CD4-positive, CD25-positive, alpha-beta regulatory T cell (primary cell): ENCODE results near the gene KIF5C. TPM values are rescaled to one million over a fixed set of nuclear protein-coding genes. Genes with fewer than 3 reads are reported as not detected.

Experiments
- ATAC-seq, 2 donors: fragments of 150-1000 bp; cut with Tn5 transposase; one replicate each; pipeline ENCODE4 v1.10.0; 2021; ENCODE audit warnings: low read depth in 2 of 2, moderate number of reproducible peaks in 2 of 2, moderate library complexity in 1 of 2
- DNase-seq, 3 donors: peaks; one replicate each; pipeline versions ENCODE4 v3.0.0 to v3.0.0-alpha.2; 2012 to 2022; ENCODE audit warnings: mixed read lengths in 1 of 3
- H3K27ac ChIP-seq: one replicate; pipeline ENCODE4 v1.7.0; 2013; ENCODE audit warnings: mild to moderate bottlenecking, low read length; ENCODE audit not compliant: insufficient read depth, poor library complexity, severe bottlenecking
- H3K27me3 ChIP-seq: one replicate; pipeline ENCODE4 v1.7.0; 2013; ENCODE audit warnings: low read length; ENCODE audit not compliant: control insufficient read depth, insufficient read depth
- H3K36me3 ChIP-seq: one replicate; pipeline ENCODE4 v1.7.0; 2013; ENCODE audit warnings: mild to moderate bottlenecking, low read length, moderate library complexity; ENCODE audit not compliant: control insufficient read depth, insufficient read depth
- H3K4me1 ChIP-seq: 2 replicates; pipeline ENCODE4 v1.7.0; 2013; ENCODE audit warnings: mild to moderate bottlenecking, low read length; ENCODE audit not compliant: insufficient read depth, control insufficient read depth, poor library complexity, severe bottlenecking
- H3K4me3 ChIP-seq: one replicate; pipeline ENCODE4 v1.7.0; 2013; ENCODE audit warnings: low read depth, mild to moderate bottlenecking, low read length, moderate library complexity
- H3K9me3 ChIP-seq, 2 experiments: 1 replicate in 1 of 2; 2 replicates in 1 of 2; pipeline ENCODE4 v1.7.0; 2013; ENCODE audit warnings: low read length in 2 of 2, mild to moderate bottlenecking in 1 of 2, moderate library complexity in 1 of 2; ENCODE audit not compliant: control insufficient read depth in 2 of 2
- H3K27ac Mint-ChIP-seq, 3 donors: one replicate each; pipeline ENCODE4 v1.8.0; 2020 to 2022; ENCODE audit warnings: mild to moderate bottlenecking in 3 of 3, mixed read lengths in 3 of 3, moderate library complexity in 2 of 3
- H3K27me3 Mint-ChIP-seq: one replicate; pipeline ENCODE4 v1.8.0; 2022; ENCODE audit warnings: mild to moderate bottlenecking, mixed read lengths
- H3K36me3 Mint-ChIP-seq: one replicate; pipeline ENCODE4 v1.8.0; 2020; ENCODE audit warnings: mixed read lengths
- H3K4me1 Mint-ChIP-seq, 4 donors: one replicate each; pipeline ENCODE4 v1.8.0; 2020 to 2022; ENCODE audit warnings: mixed read lengths in 4 of 4, mild to moderate bottlenecking in 1 of 4
- H3K4me3 Mint-ChIP-seq, 4 donors: one replicate each; pipeline ENCODE4 v1.8.0; 2020 to 2022; ENCODE audit warnings: mild to moderate bottlenecking in 4 of 4, mixed read lengths in 4 of 4, moderate library complexity in 3 of 4
- H3K9me3 Mint-ChIP-seq, 7 donors: one replicate each; pipeline ENCODE4 v1.8.0; 2020 to 2022; ENCODE audit warnings: mixed read lengths in 7 of 7, mild to moderate bottlenecking in 3 of 7, moderate library complexity in 2 of 7
- polyA plus RNA-seq, 4 donors: library from polyadenylated mRNA; unstranded; fragments of 300-500 nt; fragmentation: Illumina TruSeq; gene quantifications; one replicate each; pipeline ENCODE4 v1.2.3, GENCODE V29; 2021
- total RNA-seq: library from RNA; stranded (reverse); gene quantifications from one replicate; pipeline ENCODE4 v1.2.3, GENCODE V29; 2022

The KIF5C gene
- total and polyA plus RNA-seq, 5 donors from 2014 or later, result 0.54 to 7.7 (median 1.5) TPM

GRCh38 chr2:149000158-149000938 lies 125.3 kb downstream of the KIF5C start:
- Mint-ChIP-seq H3K27ac (no peak overlapping the region), H3K9me3 (peaks cover 0 to 1% (median 0%) of the 10 kb centered on the region in 7 donors), H3K4me1 (no peaks in the 10 kb centered on the region), H3K36me3 (peaks cover 22% of the 10 kb centered on the region), H3K27me3 (no peaks in the 10 kb centered on the region), H3K4me3 (no peak overlapping the region)
- Histone ChIP-seq H3K4me3 (no peak overlapping the region), H3K4me1 (no peaks in the 10 kb centered on the region), H3K27ac (no peak overlapping the region), H3K36me3 (no peaks in the 10 kb centered on the region), H3K9me3 (no peaks in the 10 kb centered on the region), H3K27me3 (no peaks in the 10 kb centered on the region)
- ATAC-seq (no peak), DNase-seq (no peak)

- H3K4me3 Mint-ChIP-seq, result no peak overlapping the region
- Histone ChIP-seq H3K9me3 (no peaks in the 10 kb centered on the region), H3K4me1 (no peaks in the 10 kb centered on the region), H3K27me3 (no peaks in the 10 kb centered on the region), H3K27ac (no peak overlapping the region), H3K36me3 (no peaks in the 10 kb centered on the region), H3K4me3 (no peak overlapping the region)
- ATAC-seq, result no peak
- H3K27me3 Mint-ChIP-seq, result no peaks in the 10 kb centered on the region
- H3K4me1 Mint-ChIP-seq, result no peaks in the 10 kb centered on the region
- no peak overlapping the region for H3K27ac Mint-ChIP-seq
- DNase-seq, result no peak
- peaks cover 0 to 1% (median 0%) of the 10 kb centered on the region in 7 donors for H3K9me3 Mint-ChIP-seq
- peaks cover 17% of the 10 kb centered on the region for H3K36me3 Mint-ChIP-seq
Measured at GRCh38 chr2:149001496-149001895, 126.5 kb downstream of the KIF5C start.

GRCh38 chr2:149002378-149002890 lies 127.4 kb downstream of the KIF5C start:
- DNase-seq, result no peak
- ATAC-seq, result no peak
- no peaks in the 10 kb centered on the region for H3K4me1 Mint-ChIP-seq
- H3K9me3 ChIP-seq, result no peaks in the 10 kb centered on the region
- no peak overlapping the region for H3K4me3 ChIP-seq
- H3K4me3 Mint-ChIP-seq, result no peak overlapping the region
- peaks cover 0 to 1% (median 0%) of the 10 kb centered on the region in 7 donors for H3K9me3 Mint-ChIP-seq
- H3K36me3 ChIP-seq, result no peaks in the 10 kb centered on the region
- peaks cover 12% of the 10 kb centered on the region for H3K36me3 Mint-ChIP-seq
- no peak overlapping the region for H3K27ac ChIP-seq
- H3K27me3 ChIP-seq, result no peaks in the 10 kb centered on the region
- no peaks in the 10 kb centered on the region for H3K4me1 ChIP-seq
- no peak overlapping the region for H3K27ac Mint-ChIP-seq
- no peaks in the 10 kb centered on the region for H3K27me3 Mint-ChIP-seq

GRCh38 chr2:149002891-149003740 lies 128.1 kb downstream of the KIF5C start:
- H3K27me3 ChIP-seq, result no peaks in the 10 kb centered on the region
- H3K27ac ChIP-seq, result no peak overlapping the region
- peaks cover 7% of the 10 kb centered on the region for H3K36me3 Mint-ChIP-seq
- ATAC-seq (no peak), DNase-seq (no peak)
- no peak overlapping the region for H3K4me3 Mint-ChIP-seq
- no peak overlapping the region for H3K27ac Mint-ChIP-seq
- H3K4me1 Mint-ChIP-seq, result no peaks in the 10 kb centered on the region
- H3K9me3 Mint-ChIP-seq, result peaks cover 0 to 1% (median 0%) of the 10 kb centered on the region in 7 donors
- no peaks in the 10 kb centered on the region for H3K27me3 Mint-ChIP-seq
- no peak overlapping the region for H3K4me3 ChIP-seq
- no peaks in the 10 kb centered on the region for H3K4me1 ChIP-seq
- no peaks in the 10 kb centered on the region for H3K9me3 ChIP-seq
- no peaks in the 10 kb centered on the region for H3K36me3 ChIP-seq

- Histone ChIP-seq H3K27me3 (no peaks in the 10 kb centered on the region), H3K36me3 (no peaks in the 10 kb centered on the region), H3K4me1 (no peaks in the 10 kb centered on the region), H3K9me3 (no peaks in the 10 kb centered on the region), H3K27ac (no peak overlapping the region), H3K4me3 (no peak overlapping the region)
- Mint-ChIP-seq H3K27ac (no peak overlapping the region), H3K36me3 (peaks cover 5% of the 10 kb centered on the region), H3K4me1 (no peaks in the 10 kb centered on the region), H3K9me3 (peaks cover 0 to 1% (median 0%) of the 10 kb centered on the region in 7 donors), H3K4me3 (no peak overlapping the region), H3K27me3 (no peaks in the 10 kb centered on the region)
- ATAC-seq, result no peak
- no peak for DNase-seq
Measured at GRCh38 chr2:149004836-149005235, 129.8 kb downstream of the KIF5C start.

- Histone ChIP-seq H3K9me3 (no peaks in the 10 kb centered on the region), H3K36me3 (peaks cover 3% of the 10 kb centered on the region), H3K4me1 (no peaks in the 10 kb centered on the region), H3K4me3 (no peak overlapping the region), H3K27ac (no peak overlapping the region), H3K27me3 (no peaks in the 10 kb centered on the region)
- no peaks in the 10 kb centered on the region for H3K4me1 Mint-ChIP-seq
- ATAC-seq (no peak), DNase-seq (no peak)
- no peak overlapping the region for H3K27ac Mint-ChIP-seq
- peaks cover 0 to 1% (median 0%) of the 10 kb centered on the region in 7 donors for H3K9me3 Mint-ChIP-seq
- H3K27me3 Mint-ChIP-seq, result no peaks in the 10 kb centered on the region
- H3K36me3 Mint-ChIP-seq, result peaks cover 5% of the 10 kb centered on the region
- no peak overlapping the region for H3K4me3 Mint-ChIP-seq
Measured at GRCh38 chr2:149005471-149006077, 130.5 kb downstream of the KIF5C start.

GRCh38 chr2:149006883-149007543 lies 132.0 kb downstream of the KIF5C start:
- Histone ChIP-seq H3K4me1 (no peaks in the 10 kb centered on the region), H3K36me3 (peaks cover 7% of the 10 kb centered on the region), H3K4me3 (no peak overlapping the region), H3K27ac (no peak overlapping the region), H3K27me3 (no peaks in the 10 kb centered on the region), H3K9me3 (no peaks in the 10 kb centered on the region)
- no peak for ATAC-seq
- no peaks in the 10 kb centered on the region for H3K27me3 Mint-ChIP-seq
- DNase-seq, result no peak
- no peak overlapping the region for H3K4me3 Mint-ChIP-seq
- peaks cover 0 to 1% (median 0%) of the 10 kb centered on the region in 7 donors for H3K9me3 Mint-ChIP-seq
- peaks cover 9% of the 10 kb centered on the region for H3K36me3 Mint-ChIP-seq
- H3K4me1 Mint-ChIP-seq, result no peaks in the 10 kb centered on the region
- no peak overlapping the region for H3K27ac Mint-ChIP-seq
